HFFc6 (cell line): ENCODE results near the gene ZNF521. TPM values are rescaled to one million over a fixed set of nuclear protein-coding genes. Genes with fewer than 3 reads are reported as not detected.

ENCODE experiments used
- DNase-seq: peaks from one replicate; pipeline ENCODE4 v3.0.0-alpha.2; 2018
- H3K27ac Mint-ChIP-seq: 2 replicates; pipeline ENCODE4 v1.8.0; 2020; ENCODE audit warnings: mild to moderate bottlenecking, mixed read lengths
- H3K27me3 Mint-ChIP-seq: 2 replicates; pipeline ENCODE4 v1.8.0; 2021; ENCODE audit warnings: mild to moderate bottlenecking, moderate library complexity, mixed read lengths; ENCODE audit not compliant: insufficient read depth
- H3K36me3 Mint-ChIP-seq: 2 replicates; pipeline ENCODE4 v1.8.0; 2021; ENCODE audit warnings: low read depth, mixed read lengths
- H3K4me1 Mint-ChIP-seq: 2 replicates; pipeline ENCODE4 v1.8.0; 2020; ENCODE audit warnings: low read depth, mixed read lengths
- H3K4me3 Mint-ChIP-seq: 2 replicates; pipeline ENCODE4 v1.8.0; 2020; ENCODE audit warnings: mild to moderate bottlenecking, moderate library complexity, mixed read lengths
- H3K9me3 Mint-ChIP-seq: 2 replicates; pipeline ENCODE4 v1.8.0; 2020; ENCODE audit warnings: mild to moderate bottlenecking, mixed read lengths
- total RNA-seq, 6 experiments: library from RNA; stranded (reverse); fragmentation: NEBNext Ultra II Directional; extraction: Animal tissue kit (Norgen Biotek cat#: 25700); gene quantifications; 2 replicates in 1 of 6; 3 replicates in 5 of 6; pipeline ENCODE4 v1.2.3, GENCODE V29; 2021
- TF ChIP-seq, protein P1 (sequence below): fragments of 200-600 bp; sonication (generic); IDR thresholded peaks from 2 replicates; pipeline ENCODE4 v1.5.0; 2021; ENCODE audit warnings: antibody characterized with exemption, mild to moderate bottlenecking

ZNF521 gene
- total RNA-seq, 6 experiments from 2014 or later, result 0.27 to 5.3 (median 0.84) TPM

DNA sequence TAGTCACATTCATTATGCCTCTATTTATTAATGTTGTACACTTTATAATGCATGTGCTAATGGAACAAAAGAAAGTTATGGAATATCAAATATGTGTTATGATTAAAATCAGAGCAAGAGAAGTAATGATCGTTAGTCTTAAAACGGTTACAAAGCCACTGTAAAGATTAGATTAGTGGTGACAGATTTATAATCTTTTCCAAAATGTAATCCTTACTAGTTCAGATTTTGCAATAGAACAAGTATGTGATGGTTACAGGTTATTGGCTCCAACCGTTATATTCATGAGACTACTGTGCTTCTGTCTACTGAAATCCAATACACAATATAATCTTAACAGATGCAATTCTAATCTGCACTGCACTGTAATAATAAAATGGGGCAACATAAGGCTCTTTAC lies 180.6 kb downstream of the ZNF521 start:
- DNase-seq, result no peak

DNA sequence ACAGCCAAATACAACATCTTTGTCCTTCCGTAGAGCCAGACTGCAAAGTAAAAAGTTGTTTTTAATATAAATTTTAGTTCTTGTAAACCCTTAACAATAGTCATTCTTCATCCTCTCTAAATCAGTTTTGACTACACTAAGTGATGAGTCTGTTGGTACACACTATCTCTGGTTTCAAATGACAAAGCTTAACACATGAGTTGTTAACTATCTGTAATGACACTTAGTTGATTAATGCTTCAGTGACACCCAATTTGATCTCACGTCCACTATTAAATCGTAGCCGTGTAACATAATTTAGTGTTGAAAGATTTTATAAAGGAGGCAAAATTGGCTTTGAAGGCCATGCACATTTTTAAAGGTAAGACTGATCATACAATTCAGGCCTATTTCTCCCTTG lies 181.6 kb downstream of the ZNF521 start:
- Mint-ChIP-seq H3K27me3 (no peaks in the 10 kb centered on the region), H3K27ac (no peak overlapping the region), H3K9me3 (no peaks in the 10 kb centered on the region), H3K4me3 (no peak overlapping the region), H3K36me3 (no peaks in the 10 kb centered on the region), H3K4me1 (peaks cover 28% of the 10 kb centered on the region; the same call in 1 of the 2 replicates)
- TF ChIP-seq, protein P1, sequence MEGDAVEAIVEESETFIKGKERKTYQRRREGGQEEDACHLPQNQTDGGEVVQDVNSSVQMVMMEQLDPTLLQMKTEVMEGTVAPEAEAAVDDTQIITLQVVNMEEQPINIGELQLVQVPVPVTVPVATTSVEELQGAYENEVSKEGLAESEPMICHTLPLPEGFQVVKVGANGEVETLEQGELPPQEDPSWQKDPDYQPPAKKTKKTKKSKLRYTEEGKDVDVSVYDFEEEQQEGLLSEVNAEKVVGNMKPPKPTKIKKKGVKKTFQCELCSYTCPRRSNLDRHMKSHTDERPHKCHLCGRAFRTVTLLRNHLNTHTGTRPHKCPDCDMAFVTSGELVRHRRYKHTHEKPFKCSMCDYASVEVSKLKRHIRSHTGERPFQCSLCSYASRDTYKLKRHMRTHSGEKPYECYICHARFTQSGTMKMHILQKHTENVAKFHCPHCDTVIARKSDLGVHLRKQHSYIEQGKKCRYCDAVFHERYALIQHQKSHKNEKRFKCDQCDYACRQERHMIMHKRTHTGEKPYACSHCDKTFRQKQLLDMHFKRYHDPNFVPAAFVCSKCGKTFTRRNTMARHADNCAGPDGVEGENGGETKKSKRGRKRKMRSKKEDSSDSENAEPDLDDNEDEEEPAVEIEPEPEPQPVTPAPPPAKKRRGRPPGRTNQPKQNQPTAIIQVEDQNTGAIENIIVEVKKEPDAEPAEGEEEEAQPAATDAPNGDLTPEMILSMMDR, result no peak
- DNase-seq, result no peak

More for the DNA sequence above, 180.6 kb downstream of the ZNF521 start:
- H3K27me3 Mint-ChIP-seq, result no peaks in the 10 kb centered on the region
- H3K9me3 Mint-ChIP-seq, result no peaks in the 10 kb centered on the region
- TF ChIP-seq, protein P1, result no peak
- H3K27ac Mint-ChIP-seq, result no peak overlapping the region
- H3K36me3 Mint-ChIP-seq, result no peaks in the 10 kb centered on the region
- H3K4me3 Mint-ChIP-seq, result no peak overlapping the region
- H3K4me1 Mint-ChIP-seq, result peaks cover 19% of the 10 kb centered on the region; the same call in 1 of the 2 replicates

DNA sequence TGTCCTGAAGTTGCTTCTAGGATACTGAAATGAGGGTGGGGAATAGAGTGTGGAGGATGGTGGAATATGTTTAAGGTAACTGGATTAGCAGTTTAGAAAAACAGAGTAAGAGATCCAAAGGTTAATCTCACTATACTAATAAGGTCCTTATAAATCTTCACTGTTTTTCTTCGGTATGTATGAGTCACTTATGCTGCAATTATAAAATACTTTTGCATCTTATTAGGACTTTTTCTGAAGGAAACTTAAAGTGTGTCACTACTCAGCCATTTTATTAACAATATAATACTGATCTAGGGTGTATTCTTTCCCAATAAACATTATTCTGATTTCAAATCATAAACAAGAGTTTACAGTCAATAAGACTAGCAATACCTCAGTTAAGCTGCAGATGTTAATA lies 182.3 kb downstream of the ZNF521 start:
- TF ChIP-seq, protein P1, result no peak
- no peak overlapping the region; the same call in 1 of the 2 replicates for H3K27ac Mint-ChIP-seq
- no peaks in the 10 kb centered on the region for H3K36me3 Mint-ChIP-seq
- no peaks in the 10 kb centered on the region for H3K27me3 Mint-ChIP-seq
- H3K4me1 Mint-ChIP-seq, result peaks cover 34% of the 10 kb centered on the region; the same call in 1 of the 2 replicates
- H3K9me3 Mint-ChIP-seq, result no peaks in the 10 kb centered on the region
- no peak overlapping the region for H3K4me3 Mint-ChIP-seq
- DNase-seq, result peak; percentile 26

DNA sequence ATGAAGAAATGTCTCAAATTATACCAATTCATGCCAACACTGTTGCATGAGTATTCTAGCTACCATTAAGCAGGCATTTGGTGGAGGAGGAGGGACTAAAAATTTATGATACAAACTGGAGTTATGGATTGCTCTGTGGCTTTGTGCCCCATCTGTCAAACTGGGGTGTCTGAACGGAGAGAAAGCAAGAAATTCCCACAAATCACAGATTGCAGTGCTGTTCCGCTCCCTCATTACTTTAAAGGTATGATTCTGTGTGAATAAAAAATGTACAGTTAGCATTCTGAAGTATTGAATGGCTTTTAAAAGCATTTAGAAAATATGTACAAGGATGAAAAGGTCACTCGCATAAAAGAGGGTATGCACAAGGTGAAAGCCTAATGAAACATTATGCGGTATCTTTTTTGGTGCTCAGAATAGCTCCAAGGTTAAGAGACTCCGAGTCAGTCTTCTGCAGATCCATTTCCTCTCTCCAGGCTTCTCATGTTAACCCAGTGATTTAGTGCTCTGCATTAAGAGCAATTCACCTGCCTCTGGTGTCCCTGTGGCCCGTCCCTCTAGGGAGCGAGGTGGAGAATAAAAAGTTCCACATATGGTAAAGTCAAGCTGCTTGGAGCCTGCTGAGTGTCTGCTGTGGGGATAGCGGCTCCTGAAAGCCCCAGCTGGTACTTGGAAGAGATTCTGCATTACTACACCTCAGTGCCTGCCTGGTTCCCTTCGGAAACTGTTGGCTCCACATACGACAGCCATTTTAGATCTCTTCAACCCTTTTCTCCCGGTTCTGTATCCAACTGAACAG lies 184.2 kb downstream of the ZNF521 start:
- TF ChIP-seq, protein P1, result no peak
- Mint-ChIP-seq H3K9me3 (no peaks in the 10 kb centered on the region), H3K4me1 (peaks cover 42% of the 10 kb centered on the region; the same call in 1 of the 2 replicates), H3K27me3 (no peaks in the 10 kb centered on the region), H3K27ac (no peak overlapping the region), H3K4me3 (no peak overlapping the region), H3K36me3 (no peaks in the 10 kb centered on the region)
- DNase-seq, result no peak

DNA sequence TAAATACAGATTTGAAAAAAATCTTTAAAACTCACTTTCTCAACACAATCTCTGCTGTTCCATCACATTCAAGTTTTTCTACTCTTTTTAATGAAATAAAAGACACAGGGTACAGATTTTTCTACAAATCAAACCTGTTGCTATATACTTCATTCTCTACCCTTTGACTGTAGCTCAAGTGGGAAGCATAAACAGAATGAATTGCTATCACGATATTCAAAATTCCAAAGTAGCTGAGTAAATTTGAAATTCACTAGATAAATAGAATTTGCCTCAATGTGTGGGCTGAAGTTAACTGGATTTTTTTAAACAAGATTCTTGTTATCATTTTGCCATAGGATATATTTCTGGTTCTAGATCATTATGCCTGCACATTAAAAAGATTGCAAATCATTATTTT lies 185.9 kb downstream of the ZNF521 start:
- Mint-ChIP-seq H3K36me3 (no peaks in the 10 kb centered on the region), H3K27me3 (no peaks in the 10 kb centered on the region), H3K27ac (no peak overlapping the region), H3K4me1 (peaks cover 42% of the 10 kb centered on the region; the same call in 1 of the 2 replicates), H3K4me3 (no peak overlapping the region), H3K9me3 (no peaks in the 10 kb centered on the region)
- TF ChIP-seq, protein P1, result no peak
- no peak for DNase-seq
